OCI-LY7 (cell line): Measurements from ENCODE around the gene STAMBPL1.

Source experiments
- EZH2phosphoT487 ChIP-seq: fragments of 200-600 bp; sonication (generic); IDR thresholded peaks from 2 replicates; pipeline ENCODE4 v1.6.1; 2018; ENCODE audit warnings: low read depth, borderline replicate concordance, mild to moderate bottlenecking, mixed run types, antibody characterized with exemption, low read length, moderate library complexity, mixed read lengths
- TF ChIP-seq, protein P1 (sequence below): fragments of 200-600 bp; sonication (generic); conservative IDR thresholded peaks from 2 replicates; pipeline ENCODE4 v1.5.1; 2014; ENCODE audit warnings: mild to moderate bottlenecking, antibody characterized with exemption, low read length, moderate library complexity, mixed read lengths

DNA sequence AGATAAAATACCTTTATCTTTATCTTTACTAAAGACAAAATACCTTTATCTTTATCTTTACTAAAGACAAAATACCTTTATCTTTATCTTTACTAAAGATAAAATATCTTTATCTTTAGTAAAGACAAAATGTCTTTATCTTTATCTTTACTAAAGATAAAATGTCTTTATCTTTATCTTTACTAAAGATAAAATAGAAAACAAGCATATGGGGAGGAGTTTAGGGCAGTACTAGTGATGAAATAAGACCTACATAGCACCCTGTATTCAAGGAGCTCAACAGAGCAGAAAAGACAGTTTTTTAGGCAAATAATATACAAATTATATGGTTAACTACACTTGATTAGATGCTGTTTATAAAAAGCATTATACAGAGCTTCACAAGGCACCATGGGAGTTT lies 47.7 kb upstream of the STAMBPL1 start:
- TF ChIP-seq, protein P1, sequence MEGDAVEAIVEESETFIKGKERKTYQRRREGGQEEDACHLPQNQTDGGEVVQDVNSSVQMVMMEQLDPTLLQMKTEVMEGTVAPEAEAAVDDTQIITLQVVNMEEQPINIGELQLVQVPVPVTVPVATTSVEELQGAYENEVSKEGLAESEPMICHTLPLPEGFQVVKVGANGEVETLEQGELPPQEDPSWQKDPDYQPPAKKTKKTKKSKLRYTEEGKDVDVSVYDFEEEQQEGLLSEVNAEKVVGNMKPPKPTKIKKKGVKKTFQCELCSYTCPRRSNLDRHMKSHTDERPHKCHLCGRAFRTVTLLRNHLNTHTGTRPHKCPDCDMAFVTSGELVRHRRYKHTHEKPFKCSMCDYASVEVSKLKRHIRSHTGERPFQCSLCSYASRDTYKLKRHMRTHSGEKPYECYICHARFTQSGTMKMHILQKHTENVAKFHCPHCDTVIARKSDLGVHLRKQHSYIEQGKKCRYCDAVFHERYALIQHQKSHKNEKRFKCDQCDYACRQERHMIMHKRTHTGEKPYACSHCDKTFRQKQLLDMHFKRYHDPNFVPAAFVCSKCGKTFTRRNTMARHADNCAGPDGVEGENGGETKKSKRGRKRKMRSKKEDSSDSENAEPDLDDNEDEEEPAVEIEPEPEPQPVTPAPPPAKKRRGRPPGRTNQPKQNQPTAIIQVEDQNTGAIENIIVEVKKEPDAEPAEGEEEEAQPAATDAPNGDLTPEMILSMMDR, result no peak
- no peak for TF ChIP-seq EZH2phosphoT487
